ENCODE measurements around the gene AK2.

GRCh38 chr1:33065301-33065700 lies 28.6 kb upstream of the AK2 start:
- no peak for TF ChIP-seq CTCF (conservative IDR thresholded peaks at IDR 0.05)
- TF ChIP-seq ZFX (IDR thresholded peaks at IDR 0.05): no peak
